Pancreas (tissue), 10 donors: ENCODE measurements around the gene UBE2H. TPM values are rescaled to one million over a fixed set of nuclear protein-coding genes. Genes with fewer than 3 reads are reported as not detected.
"Not testable (repeated sequence)": the region's sequence is repeated elsewhere in the genome, so short reads cannot be mapped to it uniquely, and the experiment has no call there.

Experiments
- ATAC-seq, 4 donors: fragments of 200-7000 bp; cut with Tn5 transposase; one replicate each; pipeline versions ENCODE4 v1.8.0 to v1.9.1; 2020; ENCODE audit warnings: mild to moderate bottlenecking in 4 of 4, moderate library complexity in 4 of 4
- DNase-seq, 6 donors: peaks; one replicate each; pipeline ENCODE4 v3.0.0-alpha.2; 2020
- FAIRE-seq: peaks from 2 replicates; lab custom pipeline; 2012; peaks lifted over from hg19 to GRCh38; lab: Jason Lieb, UNC
- H3K27ac ChIP-seq, 4 donors: fragments of 200-600 bp; sonication (generic); 1 replicate in 3 of 4; 2 replicates in 1 of 4; pipeline versions ENCODE4 v1.5.0 to v1.8.0; 2020
- H3K27me3 ChIP-seq, 4 donors: fragments of 200-600 bp; one replicate each; pipeline ENCODE4 v1.8.0; 2021
- H3K36me3 ChIP-seq, 3 donors: fragments of 200-600 bp; sonication (generic) in 1 of 3; one replicate each; pipeline versions ENCODE4 v1.5.0 to v1.8.0; 2020 to 2021
- H3K4me1 ChIP-seq, 3 donors: fragments of 200-600 bp; one replicate each; pipeline ENCODE4 v1.8.0; 2021
- H3K4me3 ChIP-seq, 4 donors: fragments of 200-600 bp; sonication (generic) in 2 of 4; one replicate each; pipeline versions ENCODE4 v1.5.0 to v1.8.0; 2020 to 2021
- H3K9me3 ChIP-seq, 4 donors: fragments of 200-600 bp; one replicate each; pipeline ENCODE4 v1.8.0; 2021
- CTCF ChIP-seq, 4 donors: fragments of 200-600 bp; sonication (generic) in 3 of 4; IDR thresholded peaks; one replicate each; pipeline versions ENCODE4 v1.5.0 to v1.8.0; 2021; ENCODE audit warnings: antibody characterized with exemption in 4 of 4
- WGBS, 2 donors: extraction: QIAGEN DNeasy Blood & Tissue Kit; methylation state at CpG; one replicate each; pipeline ENCODE4 v1.1.7; 2013; 5-methylcytosine and 5-hydroxymethylcytosine counted together
- intact Hi-C, 3 donors: fragments of 100-400 bp; cut with DNase I; formaldehyde crosslinking; loops; one replicate each; pipeline versions ENCODE4 v1.11.1 to v1.14.2; 2022
- polyA plus RNA-seq, 2 donors: library from polyadenylated mRNA; stranded (reverse); fragments of 200-250 nt; gene quantifications; one replicate each; pipeline ENCODE4 v1.2.3, GENCODE V29; 2013
- total RNA-seq, 6 donors: library from RNA; stranded (reverse); fragmentation: NEBNext Ultra II Directional in 4 of 6; extraction: Animal tissue kit (Norgen Biotek cat#: 25700) in 4 of 6; gene quantifications; one replicate each; pipeline versions ENCODE4 v1.2.1 to v1.2.4, GENCODE V29; 2021 to 2023
- donor health status: healthy with polysubstance abuse.
- donor health status: DM: no; HTN: no; CAD: no; lungs with moderate emphysema.
- donor health status: DM: no; HTN: no; CAD: no.
- donor health status: control.
- donor health status: control.
- donor health status: Bipolar disorder and iron deficiency.
- donor health status: DM: yes; HTN: yes; CAD: no.
- donor health status: DM: no; HTN: no; CAD: no.
- donor health status: DM: no; HTN: no; CAD: no.
- donor health status: DM: yes; HTN: yes; CAD: no.

UBE2H gene
- total and polyA plus RNA-seq, 8 donors = 16.7 to 85.6 (median 62.6) TPM

- ATAC-seq (no peak), DNase-seq (peak in 1 of 6 donors; percentile 15), FAIRE-seq (no peak)
- Histone ChIP-seq H3K4me3 (no peak overlapping the region), H3K4me1 (peaks cover 0 to 17% (median 8%) of the 10 kb centered on the region in 3 donors), H3K36me3 (peaks cover 0 to 2% (median 0%) of the 10 kb centered on the region in 3 donors), H3K9me3 (no peaks in the 10 kb centered on the region), H3K27ac (no peak overlapping the region), H3K27me3 (no peaks in the 10 kb centered on the region)
- WGBS, 2 donors = 85% methylated on average over 18 of the region's 18 CpGs
- TF ChIP-seq CTCF (IDR thresholded peaks at IDR 0.05) = no peak
- intact Hi-C loops = loop anchor here in 2 of 3 donors (5.0 to 10.0 kb wide), 2 partner anchors 161 to 163 kb away; no protein-coding TSS in a partner anchor
Observed at GRCh38 chr7:129828078-129828762, 124.5 kb downstream of the UBE2H start.

- Histone ChIP-seq H3K4me1 (peaks cover 0 to 17% (median 8%) of the 10 kb centered on the region in 3 donors), H3K9me3 (no peaks in the 10 kb centered on the region), H3K27me3 (no peaks in the 10 kb centered on the region), H3K36me3 (no peaks in the 10 kb centered on the region), H3K4me3 (no peak overlapping the region), H3K27ac (no peak overlapping the region)
- 85 to 89% methylated on average over 9 of the region's 9 CpGs for WGBS, 2 donors
- ATAC-seq (no peak), FAIRE-seq (no peak), DNase-seq (peak in 1 of 6 donors; percentile 18)
- intact Hi-C loops = loop anchor here in 2 of 3 donors (5.0 to 10.0 kb wide), 2 partner anchors 160 to 163 kb away; no protein-coding TSS in a partner anchor
- TF ChIP-seq CTCF (IDR thresholded peaks at IDR 0.05) = no peak
Observed at GRCh38 chr7:129827467-129827990, 125.2 kb downstream of the UBE2H start.

- not testable (repeated sequence) for H3K9me3 ChIP-seq, H3K27ac ChIP-seq, H3K27me3 ChIP-seq, ATAC-seq, FAIRE-seq, H3K36me3 ChIP-seq, H3K4me3 ChIP-seq
- peak in 1 of 6 donors; percentile 8 for DNase-seq
- peaks cover 0 to 17% (median 8%) of the 10 kb centered on the region in 3 donors for H3K4me1 ChIP-seq
- intact Hi-C loops = loop anchor here in 2 of 3 donors (5.0 to 10.0 kb wide), 2 partner anchors 160 to 162 kb away; no protein-coding TSS in a partner anchor
- 67 to 78% methylated on average over 10 of the region's 10 CpGs for WGBS, 2 donors
Observed at GRCh38 chr7:129826895-129827294, 125.9 kb downstream of the UBE2H start.

- H3K4me1 ChIP-seq = peaks cover 0 to 10% (median 3%) of the 10 kb centered on the region in 3 donors
- no peaks in the 10 kb centered on the region for H3K27me3 ChIP-seq
- 0 to 1% methylated on average over 52 of the region's 52 CpGs for WGBS, 2 donors
- H3K27ac ChIP-seq = peak overlapping the region; percentile 16 to 75 (median 63)
- ATAC-seq (peak; percentile 77 to 89 (median 85)), DNase-seq (peak; percentile 85 to 100 (median 94)), FAIRE-seq (no peak)
- H3K4me3 ChIP-seq = peak overlapping the region; percentile 49 to 71 (median 64)
- H3K9me3 ChIP-seq = no peaks in the 10 kb centered on the region
- peak; percentile 95 to 100 (median 98) for TF ChIP-seq CTCF (IDR thresholded peaks at IDR 0.05)
- intact Hi-C loops = loop anchor here in 2 of 3 donors (5.0 to 10.0 kb wide), 2 partner anchors 158 to 161 kb away; no protein-coding TSS in a partner anchor
- H3K36me3 ChIP-seq = no peaks in the 10 kb centered on the region
Observed at GRCh38 chr7:129825209-129825970, 127.4 kb downstream of the UBE2H start.
